ENCODE measurements around the gene TNPO1. TPM values are rescaled to one million over a fixed set of nuclear protein-coding genes. Genes with fewer than 3 reads are reported as not detected.

The TNPO1 gene
- total and polyA plus RNA-seq, 11 donors: 6.4 to 92.2 (median 67.2) TPM

DNA sequence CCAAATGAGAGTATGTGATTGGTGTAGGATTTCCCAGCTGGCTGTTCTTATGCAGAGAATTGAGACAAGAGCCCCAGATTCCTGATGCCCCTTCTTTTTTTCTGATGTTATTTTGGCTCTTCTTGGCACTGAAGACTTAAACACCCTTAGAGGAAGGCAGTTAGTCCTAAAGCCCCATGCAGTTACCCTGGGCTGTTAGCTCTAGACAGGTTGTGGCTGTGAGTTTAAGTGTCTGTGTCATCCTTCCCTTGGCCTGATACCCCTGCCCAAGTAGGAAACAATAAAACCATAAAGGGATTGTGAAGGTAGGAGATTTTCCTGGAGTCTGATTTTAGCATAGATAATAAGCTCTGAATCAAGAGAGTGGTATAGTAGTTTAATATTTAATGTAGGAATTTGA is 13.2 kb downstream of the TNPO1 start:
- no peak for ATAC-seq
- no peak overlapping the region for H3K27ac ChIP-seq
- intact Hi-C loops (cut with DNase I): loop anchor here in 2 of 10 donors (10.0 kb wide), 1 partner anchor 465 kb away; no protein-coding TSS in a partner anchor

DNA sequence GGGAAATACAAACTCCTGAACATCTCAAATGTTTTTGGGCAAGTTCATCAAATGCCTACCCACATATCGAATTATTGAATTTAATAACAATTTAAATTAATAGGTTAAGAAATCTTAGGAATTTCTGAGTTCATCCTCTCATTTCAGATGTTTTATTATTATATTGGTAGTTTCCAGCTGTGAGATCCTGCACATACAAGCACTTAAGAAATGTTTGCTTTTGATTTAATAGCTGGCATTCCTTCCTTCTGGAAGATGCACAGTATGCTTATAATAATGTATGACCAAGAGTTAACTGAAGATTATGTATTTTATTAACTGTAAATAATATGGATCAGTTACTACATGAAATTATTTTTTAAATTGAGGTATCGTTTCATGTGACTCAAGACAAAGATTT is 13.9 kb downstream of the TNPO1 start:
- DNase-seq (no peak), ATAC-seq (no peak)
- H3K27me3 ChIP-seq: no peaks in the 10 kb centered on the region
- WGBS, 4 donors: 96 to 97% (median 97%) methylated on average over 2 of the region's 2 CpGs
- peaks cover 0 to 5% (median 0%) of the 10 kb centered on the region in 9 donors for H3K36me3 ChIP-seq
- H3K4me3 ChIP-seq: no peak overlapping the region
- intact Hi-C loops (cut with DNase I): no loop called here
- H3K9me3 ChIP-seq: no peaks in the 10 kb centered on the region
- H3K27ac ChIP-seq: no peak overlapping the region
- TF ChIP-seq, protein P1, sequence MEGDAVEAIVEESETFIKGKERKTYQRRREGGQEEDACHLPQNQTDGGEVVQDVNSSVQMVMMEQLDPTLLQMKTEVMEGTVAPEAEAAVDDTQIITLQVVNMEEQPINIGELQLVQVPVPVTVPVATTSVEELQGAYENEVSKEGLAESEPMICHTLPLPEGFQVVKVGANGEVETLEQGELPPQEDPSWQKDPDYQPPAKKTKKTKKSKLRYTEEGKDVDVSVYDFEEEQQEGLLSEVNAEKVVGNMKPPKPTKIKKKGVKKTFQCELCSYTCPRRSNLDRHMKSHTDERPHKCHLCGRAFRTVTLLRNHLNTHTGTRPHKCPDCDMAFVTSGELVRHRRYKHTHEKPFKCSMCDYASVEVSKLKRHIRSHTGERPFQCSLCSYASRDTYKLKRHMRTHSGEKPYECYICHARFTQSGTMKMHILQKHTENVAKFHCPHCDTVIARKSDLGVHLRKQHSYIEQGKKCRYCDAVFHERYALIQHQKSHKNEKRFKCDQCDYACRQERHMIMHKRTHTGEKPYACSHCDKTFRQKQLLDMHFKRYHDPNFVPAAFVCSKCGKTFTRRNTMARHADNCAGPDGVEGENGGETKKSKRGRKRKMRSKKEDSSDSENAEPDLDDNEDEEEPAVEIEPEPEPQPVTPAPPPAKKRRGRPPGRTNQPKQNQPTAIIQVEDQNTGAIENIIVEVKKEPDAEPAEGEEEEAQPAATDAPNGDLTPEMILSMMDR (IDR thresholded peaks at IDR 0.05): no peak
- peaks cover 0 to 10% (median 1%) of the 10 kb centered on the region in 12 donors for H3K4me1 ChIP-seq

More for the DNA sequence above, 13.2 kb downstream of the TNPO1 start:
- TF ChIP-seq, protein P1 (IDR thresholded peaks at IDR 0.05): no peak
- no peaks in the 10 kb centered on the region for H3K9me3 ChIP-seq
- peaks cover 0 to 5% (median 0%) of the 10 kb centered on the region in 9 donors for H3K36me3 ChIP-seq
- DNase-seq: no peak
- H3K4me1 ChIP-seq: peaks cover 0 to 10% (median 1%) of the 10 kb centered on the region in 12 donors
- no peaks in the 10 kb centered on the region for H3K27me3 ChIP-seq
- H3K4me3 ChIP-seq: no peak overlapping the region

DNA sequence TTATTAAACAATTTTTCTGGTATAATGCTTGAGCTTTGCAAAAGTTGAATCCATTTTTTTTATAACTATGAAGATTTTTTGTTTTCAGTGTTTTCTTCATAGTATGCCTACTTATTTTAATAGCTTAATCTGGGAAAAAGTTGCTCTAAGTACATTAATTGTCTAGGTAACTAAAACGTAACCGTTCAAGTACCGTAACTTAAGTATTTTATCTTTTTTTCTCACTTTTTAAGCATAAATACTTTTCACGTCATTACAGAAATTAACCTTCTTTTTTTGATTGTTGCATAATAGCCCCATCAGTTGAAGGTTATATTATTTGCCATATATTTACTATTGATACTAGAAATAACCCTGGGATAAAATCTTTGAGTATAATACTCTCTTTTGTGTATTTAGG is 15.2 kb downstream of the TNPO1 start:
- Histone ChIP-seq H3K27ac (no peak overlapping the region), H3K27me3 (no peaks in the 10 kb centered on the region), H3K9me3 (no peaks in the 10 kb centered on the region), H3K4me3 (no peak overlapping the region), H3K4me1 (peaks cover 0 to 13% (median 1%) of the 10 kb centered on the region in 12 donors), H3K36me3 (no peaks in the 10 kb centered on the region)
- no peak for TF ChIP-seq POLR2A (IDR thresholded peaks at IDR 0.05)
- TF ChIP-seq, protein P1 (IDR thresholded peaks at IDR 0.05): no peak
- no peak for DNase-seq
- intact Hi-C loops (cut with DNase I): no loop called here
- no peak for ATAC-seq
- WGBS, 4 donors: 95 to 98% (median 95%) methylated on average over 4 of the region's 4 CpGs

- H3K4me1 ChIP-seq: peaks cover 0 to 40% (median 24%) of the 10 kb centered on the region in 12 donors
- no peak overlapping the region for H3K4me3 ChIP-seq
- no peak overlapping the region for H3K27ac ChIP-seq
- H3K27me3 ChIP-seq: no peaks in the 10 kb centered on the region
- intact Hi-C loops (cut with DNase I): no loop called here
- DNase-seq (no peak), ATAC-seq (no peak)
- no peaks in the 10 kb centered on the region for H3K9me3 ChIP-seq
- 88 to 93% (median 91%) methylated on average over 2 of the region's 2 CpGs for WGBS, 4 donors
- H3K36me3 ChIP-seq: no peaks in the 10 kb centered on the region
- TF ChIP-seq, protein P1 (IDR thresholded peaks at IDR 0.05): no peak
Measured at GRCh38 chr5:72834924-72835323, 18.5 kb downstream of the TNPO1 start.
